Lower lobe of right lung (tissue), 2 donors: ENCODE measurements around the gene TSR2. TPM values are rescaled to one million over a fixed set of nuclear protein-coding genes. Genes with fewer than 3 reads are reported as not detected.
A peak's percentile ranks its signal among the peaks of the same experiment; 100 is the strongest.

Experiments
- ATAC-seq, 2 donors: fragments of 200-7000 bp; cut with Tn5 transposase; one replicate each; pipeline ENCODE4 v1.9.1; 2020 to 2022; ENCODE audit warnings: mild to moderate bottlenecking in 2 of 2, moderate library complexity in 2 of 2
- DNase-seq: peaks from one replicate; pipeline ENCODE4 v3.0.0-alpha.2; 2020
- H3K27ac ChIP-seq: fragments of 200-600 bp; one replicate; pipeline ENCODE4 v1.8.0; 2022
- H3K27me3 ChIP-seq: fragments of 200-600 bp; one replicate; pipeline ENCODE4 v1.8.0; 2022; ENCODE audit warnings: low read depth
- H3K36me3 ChIP-seq: fragments of 200-600 bp; one replicate; pipeline ENCODE4 v1.8.0; 2022; ENCODE audit warnings: mild to moderate bottlenecking
- H3K4me1 ChIP-seq: fragments of 200-600 bp; one replicate; pipeline ENCODE4 v1.8.0; 2022
- H3K4me3 ChIP-seq: fragments of 200-600 bp; one replicate; pipeline ENCODE4 v1.8.0; 2022; ENCODE audit warnings: mild to moderate bottlenecking
- H3K9me3 ChIP-seq: fragments of 200-600 bp; one replicate; pipeline ENCODE4 v1.8.0; 2022
- intact Hi-C: fragments of 100-400 bp; cut with DNase I; formaldehyde crosslinking; loops from one replicate; pipeline ENCODE4 v1.11.0; 2022
- total RNA-seq: library from RNA; stranded (reverse); fragmentation: NEBNext Ultra II Directional; extraction: Animal tissue kit (Norgen Biotek cat#: 25700); gene quantifications from one replicate; pipeline ENCODE4 v1.2.1, GENCODE V29; 2021
- TF ChIP-seq, protein P1 (sequence below): fragments of 200-600 bp; IDR thresholded peaks from one replicate; pipeline ENCODE4 v1.8.0; 2022; ENCODE audit warnings: antibody characterized with exemption, mild to moderate bottlenecking
- donor health status: DM: no; HTN: yes; CAD: no; lungs with severe emphysema.

The TSR2 gene
- total RNA-seq, 1 donor from 2014 or later: 38.5 TPM

DNA sequence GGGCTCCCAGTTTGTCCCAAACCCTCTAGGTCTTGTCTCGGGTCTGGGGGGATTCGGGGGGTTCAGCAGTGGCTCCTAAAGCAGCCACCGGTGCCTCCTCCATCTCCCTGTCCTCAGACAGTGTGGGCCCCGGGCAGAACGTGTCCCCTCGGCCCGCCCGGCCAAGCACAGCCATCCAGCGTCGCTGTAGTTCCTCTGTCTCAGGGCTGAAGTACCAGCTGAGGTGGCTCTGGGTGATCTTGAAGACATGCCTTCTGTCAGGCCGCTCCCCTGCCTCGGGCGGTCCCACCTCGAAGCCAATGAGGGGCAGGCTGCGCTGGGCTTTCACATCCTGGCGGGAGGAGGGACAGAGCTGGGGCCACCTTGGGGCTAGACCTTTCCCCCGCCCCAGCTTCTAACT is 5.9 kb downstream of the TSR2 start:
- intact Hi-C loops: no loop called here
- Histone ChIP-seq H3K27me3 (no peaks in the 10 kb centered on the region), H3K4me3 (no peak overlapping the region), H3K4me1 (peaks cover 12% of the 10 kb centered on the region), H3K27ac (no peak overlapping the region), H3K36me3 (peaks cover 26% of the 10 kb centered on the region), H3K9me3 (no peaks in the 10 kb centered on the region)
- ATAC-seq: no peak
- TF ChIP-seq, protein P1, sequence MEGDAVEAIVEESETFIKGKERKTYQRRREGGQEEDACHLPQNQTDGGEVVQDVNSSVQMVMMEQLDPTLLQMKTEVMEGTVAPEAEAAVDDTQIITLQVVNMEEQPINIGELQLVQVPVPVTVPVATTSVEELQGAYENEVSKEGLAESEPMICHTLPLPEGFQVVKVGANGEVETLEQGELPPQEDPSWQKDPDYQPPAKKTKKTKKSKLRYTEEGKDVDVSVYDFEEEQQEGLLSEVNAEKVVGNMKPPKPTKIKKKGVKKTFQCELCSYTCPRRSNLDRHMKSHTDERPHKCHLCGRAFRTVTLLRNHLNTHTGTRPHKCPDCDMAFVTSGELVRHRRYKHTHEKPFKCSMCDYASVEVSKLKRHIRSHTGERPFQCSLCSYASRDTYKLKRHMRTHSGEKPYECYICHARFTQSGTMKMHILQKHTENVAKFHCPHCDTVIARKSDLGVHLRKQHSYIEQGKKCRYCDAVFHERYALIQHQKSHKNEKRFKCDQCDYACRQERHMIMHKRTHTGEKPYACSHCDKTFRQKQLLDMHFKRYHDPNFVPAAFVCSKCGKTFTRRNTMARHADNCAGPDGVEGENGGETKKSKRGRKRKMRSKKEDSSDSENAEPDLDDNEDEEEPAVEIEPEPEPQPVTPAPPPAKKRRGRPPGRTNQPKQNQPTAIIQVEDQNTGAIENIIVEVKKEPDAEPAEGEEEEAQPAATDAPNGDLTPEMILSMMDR: no peak
- DNase-seq: no peak

DNA sequence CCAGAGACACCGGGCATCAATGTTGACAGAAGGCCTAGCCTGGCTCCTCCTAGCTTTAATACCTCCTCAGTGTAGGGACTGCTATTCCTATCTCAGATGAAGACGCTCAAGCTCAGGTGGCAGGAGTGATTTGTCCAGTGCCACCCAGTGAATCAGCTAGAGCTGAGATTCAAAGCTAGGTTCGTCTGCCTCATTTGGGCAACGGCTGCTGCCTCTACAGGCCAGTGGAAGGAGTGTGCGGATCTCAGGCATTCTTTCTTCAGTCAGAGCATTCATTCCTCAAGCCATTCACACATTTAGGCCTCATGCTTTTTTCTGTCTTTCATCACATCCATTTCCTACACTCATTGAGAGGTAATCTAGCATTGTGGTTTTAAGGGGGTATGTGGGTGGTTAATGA is 7.3 kb downstream of the TSR2 start:
- H3K9me3 ChIP-seq: no peaks in the 10 kb centered on the region
- H3K4me3 ChIP-seq: no peak overlapping the region
- H3K36me3 ChIP-seq: peaks cover 26% of the 10 kb centered on the region
- no peaks in the 10 kb centered on the region for H3K4me1 ChIP-seq
- intact Hi-C loops: no loop called here
- TF ChIP-seq, protein P1: no peak
- no peaks in the 10 kb centered on the region for H3K27me3 ChIP-seq
- DNase-seq (no peak), ATAC-seq (no peak)
- no peak overlapping the region for H3K27ac ChIP-seq

DNA sequence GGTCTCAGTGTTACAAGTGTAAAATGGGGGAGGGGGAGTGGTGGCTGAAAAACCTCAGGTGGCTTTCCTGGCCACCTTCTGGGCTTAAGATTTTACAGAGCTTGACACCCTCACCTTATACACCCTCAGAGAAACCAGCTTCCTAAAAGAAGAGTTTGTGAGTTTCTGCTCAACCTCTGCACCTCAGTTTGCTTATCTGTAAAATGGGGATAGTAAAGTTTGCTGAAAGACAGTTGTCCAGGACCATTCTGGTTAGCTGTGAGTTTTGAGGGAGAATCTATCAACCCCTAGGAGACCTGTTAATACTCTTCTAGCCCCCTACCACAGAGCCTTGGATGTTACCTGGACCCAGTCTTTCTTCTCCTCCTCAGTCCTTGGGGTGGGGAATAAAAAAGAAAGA is 9.7 kb downstream of the TSR2 start:
- TF ChIP-seq, protein P1: no peak
- Histone ChIP-seq H3K9me3 (no peaks in the 10 kb centered on the region), H3K27me3 (no peaks in the 10 kb centered on the region), H3K27ac (no peak overlapping the region), H3K4me1 (no peaks in the 10 kb centered on the region), H3K4me3 (no peak overlapping the region), H3K36me3 (peaks cover 9% of the 10 kb centered on the region)
- ATAC-seq (no peak), DNase-seq (no peak)
- intact Hi-C loops: no loop called here

DNA sequence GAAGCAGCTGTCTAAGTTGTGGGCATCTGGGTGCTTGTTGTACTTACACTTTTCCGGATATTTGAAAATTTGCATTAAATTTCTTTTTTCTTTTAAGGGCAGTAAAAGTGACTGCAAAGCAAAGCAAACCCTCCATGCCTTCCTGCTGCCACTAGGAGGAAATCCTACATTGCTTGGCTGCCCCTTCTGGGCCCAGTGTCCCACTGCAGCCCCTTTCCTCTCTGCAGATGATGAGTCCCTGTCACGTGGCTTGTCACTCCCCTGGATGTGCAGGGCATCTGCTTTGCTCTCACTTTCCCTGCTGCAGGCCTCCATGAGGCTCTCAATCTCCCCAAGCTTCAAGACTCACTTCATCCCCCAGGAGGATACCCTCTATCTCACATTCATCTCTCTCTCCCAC is 12.7 kb downstream of the TSR2 start:
- Histone ChIP-seq H3K9me3 (no peaks in the 10 kb centered on the region), H3K4me3 (no peak overlapping the region), H3K27ac (no peak overlapping the region), H3K27me3 (no peaks in the 10 kb centered on the region), H3K4me1 (no peaks in the 10 kb centered on the region), H3K36me3 (peaks cover 9% of the 10 kb centered on the region)
- DNase-seq: no peak
- ATAC-seq: no peak
- TF ChIP-seq, protein P1: no peak
- intact Hi-C loops: no loop called here

DNA sequence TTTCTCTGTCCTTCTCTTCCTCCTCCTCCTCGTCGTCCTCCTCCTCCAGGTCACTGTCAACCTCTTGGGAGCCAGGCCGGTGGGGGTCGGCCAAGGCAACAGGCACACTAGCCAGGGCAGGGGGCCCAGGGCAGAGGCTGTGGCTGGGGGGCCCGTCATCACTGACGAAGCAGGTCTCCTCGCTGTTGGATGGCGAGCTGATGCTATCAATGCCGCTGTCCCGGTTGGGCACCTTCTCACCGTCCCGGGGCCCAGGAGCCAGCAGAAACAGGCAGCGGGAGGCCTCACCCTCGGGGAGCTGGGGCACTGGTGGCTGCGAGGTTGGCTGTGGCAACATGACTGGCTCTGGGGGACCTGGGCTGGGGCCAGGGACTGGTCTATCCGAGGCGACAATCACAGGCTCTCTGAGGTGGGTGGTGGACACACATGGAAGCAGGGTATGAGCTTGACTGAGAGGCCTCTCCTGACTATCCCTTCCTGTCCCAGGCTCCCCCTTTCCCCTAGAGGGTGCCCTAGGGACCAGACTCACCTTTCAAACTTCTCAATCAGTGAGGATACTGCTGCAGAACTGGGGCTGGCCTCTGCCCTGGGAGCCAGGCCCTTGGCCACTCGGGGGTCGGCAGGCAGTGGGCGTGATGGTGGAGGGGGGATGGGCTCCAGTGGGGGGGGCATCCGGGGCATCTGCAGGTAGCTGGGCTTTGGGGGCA is 30.0 kb downstream of the TSR2 start:
- DNase-seq: no peak
- Histone ChIP-seq H3K4me3 (no peak overlapping the region), H3K27ac (no peak overlapping the region), H3K4me1 (no peaks in the 10 kb centered on the region), H3K9me3 (no peaks in the 10 kb centered on the region), H3K27me3 (no peaks in the 10 kb centered on the region), H3K36me3 (no peaks in the 10 kb centered on the region)
- intact Hi-C loops: no loop called here
- ATAC-seq: peak in 1 of 2 donors; percentile 15
- TF ChIP-seq, protein P1: no peak
